Measurements from ENCODE around the gene PKP1.

PKP1 gene

DNA sequence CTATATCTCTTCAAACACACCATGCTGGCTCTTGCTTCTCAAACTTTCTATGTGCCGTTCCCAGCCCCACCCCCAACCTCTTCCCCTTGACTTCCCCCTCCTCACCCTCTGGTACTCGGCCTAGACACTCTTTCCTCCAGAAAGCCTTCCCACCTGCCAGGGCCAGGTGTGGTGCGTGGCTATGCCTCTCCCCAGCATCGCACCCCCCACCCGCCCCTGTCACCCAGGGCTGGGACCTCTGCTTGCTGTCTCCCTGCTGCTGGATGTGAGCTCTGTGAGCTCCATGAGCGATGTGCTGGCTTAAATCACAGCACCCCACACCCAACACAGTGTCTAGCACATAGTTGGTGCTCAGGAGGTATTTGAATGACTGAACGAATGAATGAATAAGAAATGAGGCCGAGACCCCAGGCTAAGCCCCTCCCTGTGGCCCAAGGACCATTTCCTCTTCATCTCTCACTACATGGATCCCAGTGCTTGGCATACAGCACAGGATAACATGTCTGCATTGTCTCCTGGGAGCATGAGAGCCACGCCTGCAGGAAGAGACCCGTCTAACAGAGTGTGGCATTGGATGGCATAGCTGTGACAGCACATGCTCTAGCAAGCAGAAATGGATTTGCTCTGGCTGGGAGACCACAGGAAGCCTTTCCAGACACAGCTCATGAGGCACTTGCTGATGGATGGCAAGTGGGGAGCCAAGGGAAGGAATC is 74.5 kb downstream of the PKP1 start:
- no peak for TF ChIP-seq ZNF274 (IDR thresholded peaks at IDR 0.05; ENCODE audit: low read depth, low read length)
- H3K4me3 ChIP-seq (ENCODE audit: low read length), result no peak overlapping the region

DNA sequence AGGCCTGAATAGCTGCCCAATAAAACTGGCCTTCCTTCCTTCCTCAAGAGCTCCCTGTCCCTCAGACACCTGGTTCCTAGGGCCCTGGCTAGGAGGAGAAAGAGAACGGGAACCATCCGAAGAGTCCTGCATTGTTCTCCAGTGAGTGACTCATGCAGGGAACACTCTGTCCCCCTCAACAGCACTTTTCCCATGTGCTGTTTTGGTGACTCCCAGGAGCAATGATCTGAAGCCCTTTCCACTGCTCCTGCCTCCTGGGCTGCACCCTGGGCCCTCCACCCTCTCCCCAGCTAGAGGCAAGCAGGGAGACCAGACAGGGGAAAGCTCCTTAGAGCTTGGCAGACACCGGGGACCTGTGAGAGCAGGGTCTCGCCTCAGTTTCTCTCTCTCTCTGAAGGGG is 75.3 kb downstream of the PKP1 start:
- H3K4me3 ChIP-seq (ENCODE audit: low read length), result no peak overlapping the region

GRCh38 chr1:201359031-201359872 is 75.9 kb downstream of the PKP1 start:
- H3K4me3 ChIP-seq (ENCODE audit: low read length), result no peak overlapping the region

More for the DNA sequence above, 75.3 kb downstream of the PKP1 start:
- TF ChIP-seq ZNF274 (IDR thresholded peaks at IDR 0.05; ENCODE audit: low read depth, low read length), result no peak

GRCh38 chr1:201359873-201360210 is 76.5 kb downstream of the PKP1 start:
- TF ChIP-seq ZNF274 (IDR thresholded peaks at IDR 0.05; ENCODE audit: low read depth, low read length), result no peak
- H3K4me3 ChIP-seq (ENCODE audit: low read length), result no peak overlapping the region

More at GRCh38 chr1:201359031-201359872, 75.9 kb downstream of the PKP1 start:
- no peak for TF ChIP-seq ZNF274 (IDR thresholded peaks at IDR 0.05; ENCODE audit: low read depth, low read length)

GRCh38 chr1:201360486-201360885 is 77.2 kb downstream of the PKP1 start:
- TF ChIP-seq ZNF274 (IDR thresholded peaks at IDR 0.05; ENCODE audit: low read depth, low read length), result no peak
- no peak overlapping the region for H3K4me3 ChIP-seq (ENCODE audit: low read length)

DNA sequence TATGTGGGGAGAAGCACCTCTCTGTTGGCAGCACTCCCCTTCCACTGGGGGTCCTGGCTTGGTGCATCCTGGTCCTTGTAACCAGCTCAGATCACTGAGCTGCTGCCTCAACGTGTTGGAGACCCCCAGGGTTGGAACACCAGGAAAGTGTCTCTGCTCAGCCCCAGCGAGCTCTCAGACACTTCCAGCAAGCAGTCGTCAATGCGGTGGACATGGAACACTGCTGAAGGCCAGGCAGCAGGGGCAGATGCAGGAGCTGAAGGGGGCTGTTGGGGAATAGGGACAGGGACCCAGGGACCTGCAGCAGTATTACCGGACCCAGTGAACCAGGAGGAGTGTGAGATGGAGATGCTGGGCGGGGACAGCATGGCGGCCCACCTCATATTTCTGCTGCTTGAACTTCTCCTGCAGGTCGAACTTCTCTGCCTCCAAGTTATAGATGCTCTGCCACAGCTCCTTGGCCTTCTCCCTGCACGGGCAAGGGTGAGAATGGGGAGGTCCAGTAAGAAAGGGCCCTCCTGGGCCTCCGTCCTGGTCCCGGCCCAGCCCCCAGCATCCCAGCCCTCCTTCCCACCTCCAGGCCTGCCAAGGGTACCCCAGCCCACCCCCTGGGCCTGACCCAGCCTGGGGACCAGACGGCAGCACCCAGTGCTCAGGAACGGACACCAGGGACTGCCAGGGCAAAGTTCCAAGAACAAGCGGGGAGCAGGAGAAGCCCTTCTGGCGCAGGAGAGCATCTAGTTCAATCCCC is 77.8 kb downstream of the PKP1 start:
- no peak overlapping the region for H3K4me3 ChIP-seq (ENCODE audit: low read length)
- TF ChIP-seq ZNF274 (IDR thresholded peaks at IDR 0.05; ENCODE audit: low read depth, low read length), result no peak

- no peak for TF ChIP-seq ZNF274 (IDR thresholded peaks at IDR 0.05; ENCODE audit: low read depth, low read length)
- no peak overlapping the region for H3K4me3 ChIP-seq (ENCODE audit: low read length)
Observed at GRCh38 chr1:201361652-201362504, 78.6 kb downstream of the PKP1 start.

DNA sequence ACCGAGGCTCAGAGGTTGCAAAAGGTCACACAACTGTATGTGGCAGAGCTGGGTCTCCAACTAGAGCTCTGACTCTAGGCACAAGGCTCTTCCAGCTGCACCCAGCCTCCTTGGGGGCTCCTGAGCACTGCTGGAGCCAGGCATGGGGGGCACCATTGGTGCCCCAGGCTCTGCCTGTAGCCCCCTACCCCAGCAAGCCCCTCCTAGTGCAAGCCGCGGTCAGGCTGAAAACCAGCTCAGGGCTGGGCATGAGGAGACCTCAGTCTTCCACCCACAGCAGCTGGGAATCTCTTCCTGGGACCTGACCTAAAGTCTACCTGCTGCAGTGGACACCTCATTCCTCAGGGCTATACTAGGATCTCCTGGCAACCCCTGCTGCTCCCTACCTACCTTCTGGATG is 79.6 kb downstream of the PKP1 start:
- TF ChIP-seq ZNF274 (IDR thresholded peaks at IDR 0.05; ENCODE audit: low read depth, low read length), result no peak
- no peak overlapping the region for H3K4me3 ChIP-seq (ENCODE audit: low read length)

DNA sequence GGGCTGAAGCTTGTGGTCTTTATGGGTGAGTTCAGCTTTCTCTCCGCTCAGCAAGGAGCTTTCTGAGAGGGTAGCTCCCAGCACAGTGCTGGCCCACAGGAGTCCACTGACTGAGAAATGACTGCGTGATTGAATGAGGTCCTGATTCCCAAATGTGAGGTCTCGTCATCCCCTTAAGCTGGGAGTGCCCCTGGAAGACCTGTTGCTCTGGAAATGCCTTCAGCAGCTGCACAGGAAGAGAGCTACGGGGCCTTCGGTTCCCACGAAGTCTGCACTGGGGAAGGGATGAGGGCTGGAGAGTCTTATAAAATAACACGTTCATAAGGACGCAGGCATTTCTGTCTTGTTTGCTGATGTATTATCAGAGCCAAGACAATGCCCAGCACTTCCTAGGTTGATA is 80.2 kb downstream of the PKP1 start:
- no peak overlapping the region for H3K4me3 ChIP-seq (ENCODE audit: low read length)
- no peak for TF ChIP-seq ZNF274 (IDR thresholded peaks at IDR 0.05; ENCODE audit: low read depth, low read length)

DNA sequence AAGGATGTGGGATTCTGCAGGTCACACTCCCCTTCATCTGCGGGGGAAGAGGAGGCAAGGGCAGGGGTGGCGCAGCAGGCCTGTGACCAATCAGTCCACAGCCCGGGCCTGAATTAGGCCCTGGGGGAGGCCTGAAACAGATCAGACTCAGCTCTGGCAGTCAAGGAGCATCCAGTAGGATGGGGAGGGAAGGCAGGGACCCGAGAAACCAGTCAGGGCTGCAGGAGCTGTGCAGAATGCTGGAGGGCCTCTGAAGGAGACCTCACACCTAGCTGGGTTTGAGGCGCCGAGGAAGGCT is 81.5 kb downstream of the PKP1 start:
- no peak for TF ChIP-seq ZNF274 (IDR thresholded peaks at IDR 0.05; ENCODE audit: low read depth, low read length)
- H3K4me3 ChIP-seq (ENCODE audit: low read length), result no peak overlapping the region

DNA sequence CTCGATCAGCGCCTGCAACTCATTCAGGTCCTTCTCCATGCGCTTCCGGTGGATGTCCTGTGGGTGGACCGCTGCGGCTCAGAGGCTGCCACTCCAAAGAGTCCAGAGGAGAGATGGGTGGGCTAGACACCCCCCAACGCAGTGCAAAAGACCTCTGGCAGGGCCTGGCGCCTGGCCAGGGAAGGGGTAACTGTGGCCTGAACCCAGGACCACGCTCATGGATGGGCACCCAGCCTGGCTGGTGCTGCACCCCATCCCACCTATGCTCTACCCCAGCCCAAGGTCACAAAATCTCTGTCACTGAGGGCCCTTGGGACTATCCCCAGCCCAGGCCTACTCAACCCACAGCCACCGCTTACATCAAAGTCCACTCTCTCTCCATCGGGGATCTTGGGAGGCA is 81.9 kb downstream of the PKP1 start:
- no peak overlapping the region for H3K4me3 ChIP-seq (ENCODE audit: low read length)
- TF ChIP-seq ZNF274 (IDR thresholded peaks at IDR 0.05; ENCODE audit: low read depth, low read length), result no peak

- no peak for TF ChIP-seq ZNF274 (IDR thresholded peaks at IDR 0.05; ENCODE audit: low read depth, low read length)
- H3K4me3 ChIP-seq (ENCODE audit: low read length), result no peak overlapping the region
Observed at GRCh38 chr1:201366696-201367095, 83.4 kb downstream of the PKP1 start.

DNA sequence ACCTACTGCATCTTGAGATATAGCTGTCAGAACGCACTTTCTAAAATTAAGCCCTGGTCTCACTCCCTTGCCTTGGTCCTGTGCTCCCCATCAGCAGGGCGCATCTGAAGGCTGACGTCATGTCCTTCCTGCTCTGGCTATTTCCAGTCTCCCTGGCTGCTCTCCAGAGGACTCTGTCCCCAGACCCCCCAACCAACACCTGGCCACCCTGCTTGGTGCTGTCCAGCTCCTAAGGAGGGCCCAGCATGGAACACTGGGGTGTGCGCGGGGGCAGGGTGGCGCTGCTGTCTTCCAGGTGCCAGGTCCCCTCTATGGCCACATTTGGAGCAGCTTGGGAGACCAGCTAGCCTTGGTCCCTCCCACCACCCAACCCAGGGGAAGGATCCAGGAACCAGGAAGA is 85.9 kb downstream of the PKP1 start:
- no peak for TF ChIP-seq ZNF274 (IDR thresholded peaks at IDR 0.05; ENCODE audit: low read depth, low read length)
- no peak overlapping the region for H3K4me3 ChIP-seq (ENCODE audit: low read length)

GRCh38 chr1:201370500-201370899 is 87.2 kb downstream of the PKP1 start:
- no peak for TF ChIP-seq ZNF274 (IDR thresholded peaks at IDR 0.05; ENCODE audit: low read depth, low read length)

More at GRCh38 chr1:201370500-201370899, 87.2 kb downstream of the PKP1 start:
- no peak overlapping the region for H3K4me3 ChIP-seq (ENCODE audit: low read length)
